ENCODE data around the gene ADSS1. TPM values are rescaled to one million over a fixed set of nuclear protein-coding genes. Genes with fewer than 3 reads are reported as not detected.

The ADSS1 gene
- polyA plus RNA-seq, 1 donor (not counting 4 experiments of a cell fraction or from before 2014, with no cell fraction given): 1.7 TPM

DNA sequence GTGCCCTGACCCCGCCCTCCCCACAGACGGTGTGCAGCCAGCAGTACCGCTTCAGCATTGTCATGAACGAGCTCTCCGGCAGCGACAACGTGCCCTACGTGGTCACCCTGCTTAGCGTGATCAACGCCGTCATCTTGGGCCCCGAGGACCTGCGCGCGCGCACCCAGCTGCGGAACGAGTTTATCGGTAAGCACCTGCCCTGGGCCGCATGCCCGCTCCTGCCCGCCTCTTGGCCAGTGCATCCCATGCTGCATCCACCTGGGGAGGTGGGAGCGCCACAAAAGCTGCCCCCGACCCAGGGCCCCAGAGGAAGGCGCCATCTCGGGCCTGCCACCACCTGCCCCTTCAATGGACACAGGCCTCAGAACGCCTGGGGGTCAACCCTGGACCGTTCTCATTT, 20.8 kb upstream of the ADSS1 start:
- Histone ChIP-seq H4K20me1 (ENCODE audit: control insufficient read depth, extremely low read depth, insufficient read depth, low read length) (peaks cover 13% of the 10 kb centered on the region), H3K9me1 (ENCODE audit: control insufficient read depth, extremely low read depth, insufficient read depth, low read length) (no peaks in the 10 kb centered on the region), H2AFZ (ENCODE audit: control insufficient read depth, low read length) (no peak overlapping the region), H3K9ac (ENCODE audit: control insufficient read depth, extremely low read depth, insufficient read depth, low read length) (no peak overlapping the region), H3K36me3 (ENCODE audit: control insufficient read depth in 2 of 2, extremely low read depth in 1 of 2, insufficient read depth in 2 of 2, low read length in 2 of 2) (peaks cover 32 to 37% of the 10 kb centered on the region in 2 experiments), H3K79me2 (ENCODE audit: control insufficient read depth, insufficient read depth, low read length) (peaks cover 31% of the 10 kb centered on the region), H3K4me3 (ENCODE audit: control insufficient read depth in 2 of 3, extremely low read depth in 1 of 3, insufficient read depth in 2 of 3, low read depth in 1 of 3, low read length in 3 of 3) (no peak overlapping the region), H3K4me2 (ENCODE audit: control insufficient read depth, extremely low read depth, insufficient read depth, low read depth, low read length) (no peak overlapping the region), H3K4me1 (ENCODE audit: control insufficient read depth, extremely low read depth, insufficient read depth, low read length) (no peaks in the 10 kb centered on the region), H3K9me3 (ENCODE audit: control insufficient read depth, low read depth, low read length) (no peaks in the 10 kb centered on the region), H3K27ac (ENCODE audit: control insufficient read depth, insufficient read depth, low read length) (no peak overlapping the region), H3K27me3 (ENCODE audit: control insufficient read depth, extremely low read depth, insufficient read depth, low read length) (no peaks in the 10 kb centered on the region)
- dilution Hi-C loops (cut with MboI; ENCODE audit: extremely low pct_ligation_motif_present, low sequenced_read_pairs): no loop called here
- TF ChIP-seq EZH2 (IDR thresholded peaks at IDR 0.05; ENCODE audit: low read length): no peak
- TF ChIP-seq, protein P1, sequence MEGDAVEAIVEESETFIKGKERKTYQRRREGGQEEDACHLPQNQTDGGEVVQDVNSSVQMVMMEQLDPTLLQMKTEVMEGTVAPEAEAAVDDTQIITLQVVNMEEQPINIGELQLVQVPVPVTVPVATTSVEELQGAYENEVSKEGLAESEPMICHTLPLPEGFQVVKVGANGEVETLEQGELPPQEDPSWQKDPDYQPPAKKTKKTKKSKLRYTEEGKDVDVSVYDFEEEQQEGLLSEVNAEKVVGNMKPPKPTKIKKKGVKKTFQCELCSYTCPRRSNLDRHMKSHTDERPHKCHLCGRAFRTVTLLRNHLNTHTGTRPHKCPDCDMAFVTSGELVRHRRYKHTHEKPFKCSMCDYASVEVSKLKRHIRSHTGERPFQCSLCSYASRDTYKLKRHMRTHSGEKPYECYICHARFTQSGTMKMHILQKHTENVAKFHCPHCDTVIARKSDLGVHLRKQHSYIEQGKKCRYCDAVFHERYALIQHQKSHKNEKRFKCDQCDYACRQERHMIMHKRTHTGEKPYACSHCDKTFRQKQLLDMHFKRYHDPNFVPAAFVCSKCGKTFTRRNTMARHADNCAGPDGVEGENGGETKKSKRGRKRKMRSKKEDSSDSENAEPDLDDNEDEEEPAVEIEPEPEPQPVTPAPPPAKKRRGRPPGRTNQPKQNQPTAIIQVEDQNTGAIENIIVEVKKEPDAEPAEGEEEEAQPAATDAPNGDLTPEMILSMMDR (optimal IDR thresholded peaks at IDR 0.05 in 1 of 3, IDR thresholded peaks at IDR 0.05 in 1 of 3, conservative IDR thresholded peaks at IDR 0.05 in 1 of 3; ENCODE audit: extremely low read depth in 1 of 3, insufficient read depth in 2 of 3, low read length in 3 of 3): no peak
- FAIRE-seq (no peak), DNase-seq (ENCODE audit: low read depth, low spot score) (no peak)

DNA sequence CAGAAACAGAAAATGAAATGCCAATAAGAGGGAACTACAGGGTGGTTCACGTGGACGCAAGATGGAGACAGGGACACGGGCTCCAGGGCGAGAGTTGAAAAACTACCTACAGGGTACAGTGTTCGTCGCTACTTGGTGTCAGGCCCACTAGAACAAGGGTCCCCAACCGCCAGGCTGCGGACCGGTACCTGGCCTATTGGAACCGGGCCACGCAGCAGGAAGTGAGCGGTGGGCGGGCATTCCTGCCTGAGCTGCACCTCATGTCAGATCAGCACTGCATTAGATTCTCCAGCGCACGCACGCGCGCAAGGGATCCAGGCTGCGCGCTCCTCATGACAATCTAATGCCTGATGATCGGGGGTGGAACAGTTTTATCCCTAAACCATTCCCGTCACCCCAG, 19.8 kb upstream of the ADSS1 start:
- no peak for FAIRE-seq
- dilution Hi-C loops (cut with MboI; ENCODE audit: extremely low pct_ligation_motif_present, low sequenced_read_pairs): no loop called here
- Histone ChIP-seq H4K20me1 (ENCODE audit: control insufficient read depth, extremely low read depth, insufficient read depth, low read length) (peaks cover 9% of the 10 kb centered on the region), H2AFZ (ENCODE audit: control insufficient read depth, low read length) (no peak overlapping the region), H3K4me3 (ENCODE audit: control insufficient read depth in 2 of 3, extremely low read depth in 1 of 3, insufficient read depth in 2 of 3, low read depth in 1 of 3, low read length in 3 of 3) (no peak overlapping the region), H3K79me2 (ENCODE audit: control insufficient read depth, insufficient read depth, low read length) (peaks cover 22% of the 10 kb centered on the region), H3K27me3 (ENCODE audit: control insufficient read depth, extremely low read depth, insufficient read depth, low read length) (no peaks in the 10 kb centered on the region), H3K9me1 (ENCODE audit: control insufficient read depth, extremely low read depth, insufficient read depth, low read length) (no peaks in the 10 kb centered on the region), H3K9ac (ENCODE audit: control insufficient read depth, extremely low read depth, insufficient read depth, low read length) (no peak overlapping the region), H3K4me1 (ENCODE audit: control insufficient read depth, extremely low read depth, insufficient read depth, low read length) (no peaks in the 10 kb centered on the region), H3K9me3 (ENCODE audit: control insufficient read depth, low read depth, low read length) (no peaks in the 10 kb centered on the region), H3K36me3 (ENCODE audit: control insufficient read depth in 2 of 2, extremely low read depth in 1 of 2, insufficient read depth in 2 of 2, low read length in 2 of 2) (peaks cover 33 to 34% of the 10 kb centered on the region in 2 experiments), H3K4me2 (ENCODE audit: control insufficient read depth, extremely low read depth, insufficient read depth, low read depth, low read length) (no peak overlapping the region), H3K27ac (ENCODE audit: control insufficient read depth, insufficient read depth, low read length) (no peak overlapping the region)
- no peak for TF ChIP-seq EZH2 (IDR thresholded peaks at IDR 0.05; ENCODE audit: low read length)
- TF ChIP-seq, protein P1 (optimal IDR thresholded peaks at IDR 0.05 in 1 of 3, IDR thresholded peaks at IDR 0.05 in 1 of 3, conservative IDR thresholded peaks at IDR 0.05 in 1 of 3; ENCODE audit: extremely low read depth in 1 of 3, insufficient read depth in 2 of 3, low read length in 3 of 3): no peak
- no peak for DNase-seq (ENCODE audit: low read depth, low spot score)

Measured in keratinocyte (primary cell).